ENCODE measurements around the gene BPIFA1. TPM values are rescaled to one million over a fixed set of nuclear protein-coding genes. Genes with fewer than 3 reads are reported as not detected.

The BPIFA1 gene
- total and polyA plus RNA-seq, 4 donors = not detected

DNA sequence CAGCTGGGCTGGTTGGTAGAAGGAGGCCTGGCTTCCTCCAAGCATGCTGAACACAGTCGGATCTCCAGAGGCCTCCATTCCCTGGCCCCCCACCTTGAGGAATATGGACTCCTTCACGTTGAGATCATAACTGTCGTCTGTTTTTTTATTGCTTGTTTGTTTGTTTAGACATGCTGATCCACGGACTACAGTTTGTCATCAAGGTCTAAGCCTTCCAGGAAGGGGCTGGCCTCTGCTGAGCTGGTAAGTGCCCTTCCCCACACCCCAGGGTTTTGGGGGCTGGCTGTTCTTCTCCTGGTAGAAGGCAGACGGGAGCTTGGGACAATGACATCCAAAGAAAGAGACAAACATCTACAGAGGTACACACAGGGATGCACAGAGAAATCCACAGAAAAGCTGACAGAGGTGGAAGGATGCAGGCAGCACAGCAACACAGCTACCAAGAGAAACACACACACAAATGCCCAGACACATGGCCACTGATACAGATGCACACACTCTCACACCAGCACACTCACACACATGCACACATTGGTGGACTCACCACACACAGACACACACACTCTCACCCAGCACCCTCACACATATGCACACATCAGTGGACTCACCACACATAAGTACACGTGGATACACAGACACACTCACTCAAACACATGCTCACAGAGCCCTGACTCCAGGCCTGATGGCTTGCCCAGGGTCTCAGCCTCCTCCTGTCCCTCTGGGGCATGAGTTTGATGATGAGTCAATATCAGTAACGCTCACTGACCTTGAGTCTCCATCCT, 6.7 kb downstream of the BPIFA1 start:
- Histone ChIP-seq H3K9ac (ENCODE audit: low read depth in 1 of 2, low read length in 2 of 2) (no peak overlapping the region), H3K9me3 (ENCODE audit: control insufficient read depth in 4 of 4, low read length in 3 of 4) (no peaks in the 10 kb centered on the region), H3K27me3 (ENCODE audit: control insufficient read depth in 4 of 4, insufficient read depth in 4 of 4, low read length in 3 of 4) (peaks cover 0 to 3% (median 0%) of the 10 kb centered on the region in 4 donors), H3K4me3 (ENCODE audit: low read depth in 1 of 3, low read length in 3 of 3) (no peak overlapping the region), H3K36me3 (ENCODE audit: control insufficient read depth in 4 of 4, insufficient read depth in 3 of 4, low read depth in 1 of 4, low read length in 3 of 4) (no peaks in the 10 kb centered on the region), H3K4me1 (ENCODE audit: control insufficient read depth in 4 of 4, insufficient read depth in 4 of 4, low read length in 3 of 4) (no peaks in the 10 kb centered on the region), H3K27ac (ENCODE audit: low read depth in 1 of 2, low read length in 2 of 2) (no peak overlapping the region)
- WGBS = 59% methylated on average over 7 of the region's 7 CpGs
- DNase-seq (ENCODE audit: low spot score) = no peak
- no peak for TF ChIP-seq SP1 (IDR thresholded peaks at IDR 0.05)
- no peak for TF ChIP-seq TAF1 (conservative IDR thresholded peaks at IDR 0.05)
- TF ChIP-seq, protein P1, sequence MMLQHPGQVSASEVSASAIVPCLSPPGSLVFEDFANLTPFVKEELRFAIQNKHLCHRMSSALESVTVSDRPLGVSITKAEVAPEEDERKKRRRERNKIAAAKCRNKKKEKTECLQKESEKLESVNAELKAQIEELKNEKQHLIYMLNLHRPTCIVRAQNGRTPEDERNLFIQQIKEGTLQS (IDR thresholded peaks at IDR 0.05) = no peak
- TF ChIP-seq FOXA2 (IDR thresholded peaks at IDR 0.05) = no peak
- no peak for TF ChIP-seq JUND (IDR thresholded peaks at IDR 0.05)
- TF ChIP-seq EGR1 (IDR thresholded peaks at IDR 0.05; ENCODE audit: low read depth in 2 of 2) = no peak
- no peak for TF ChIP-seq FOXA1 (IDR thresholded peaks at IDR 0.05)
- no peak for TF ChIP-seq RXRA (IDR thresholded peaks at IDR 0.05)
- no peak for TF ChIP-seq RAD21 (IDR thresholded peaks at IDR 0.05)
- TF ChIP-seq GABPA (IDR thresholded peaks at IDR 0.05 in 1 of 2, conservative IDR thresholded peaks at IDR 0.05 in 1 of 2) = no peak
- TF ChIP-seq, protein P2, sequence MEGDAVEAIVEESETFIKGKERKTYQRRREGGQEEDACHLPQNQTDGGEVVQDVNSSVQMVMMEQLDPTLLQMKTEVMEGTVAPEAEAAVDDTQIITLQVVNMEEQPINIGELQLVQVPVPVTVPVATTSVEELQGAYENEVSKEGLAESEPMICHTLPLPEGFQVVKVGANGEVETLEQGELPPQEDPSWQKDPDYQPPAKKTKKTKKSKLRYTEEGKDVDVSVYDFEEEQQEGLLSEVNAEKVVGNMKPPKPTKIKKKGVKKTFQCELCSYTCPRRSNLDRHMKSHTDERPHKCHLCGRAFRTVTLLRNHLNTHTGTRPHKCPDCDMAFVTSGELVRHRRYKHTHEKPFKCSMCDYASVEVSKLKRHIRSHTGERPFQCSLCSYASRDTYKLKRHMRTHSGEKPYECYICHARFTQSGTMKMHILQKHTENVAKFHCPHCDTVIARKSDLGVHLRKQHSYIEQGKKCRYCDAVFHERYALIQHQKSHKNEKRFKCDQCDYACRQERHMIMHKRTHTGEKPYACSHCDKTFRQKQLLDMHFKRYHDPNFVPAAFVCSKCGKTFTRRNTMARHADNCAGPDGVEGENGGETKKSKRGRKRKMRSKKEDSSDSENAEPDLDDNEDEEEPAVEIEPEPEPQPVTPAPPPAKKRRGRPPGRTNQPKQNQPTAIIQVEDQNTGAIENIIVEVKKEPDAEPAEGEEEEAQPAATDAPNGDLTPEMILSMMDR (IDR thresholded peaks at IDR 0.05; ENCODE audit: low read depth, low read length, missing input control) = no peak
- TF ChIP-seq, protein P3, sequence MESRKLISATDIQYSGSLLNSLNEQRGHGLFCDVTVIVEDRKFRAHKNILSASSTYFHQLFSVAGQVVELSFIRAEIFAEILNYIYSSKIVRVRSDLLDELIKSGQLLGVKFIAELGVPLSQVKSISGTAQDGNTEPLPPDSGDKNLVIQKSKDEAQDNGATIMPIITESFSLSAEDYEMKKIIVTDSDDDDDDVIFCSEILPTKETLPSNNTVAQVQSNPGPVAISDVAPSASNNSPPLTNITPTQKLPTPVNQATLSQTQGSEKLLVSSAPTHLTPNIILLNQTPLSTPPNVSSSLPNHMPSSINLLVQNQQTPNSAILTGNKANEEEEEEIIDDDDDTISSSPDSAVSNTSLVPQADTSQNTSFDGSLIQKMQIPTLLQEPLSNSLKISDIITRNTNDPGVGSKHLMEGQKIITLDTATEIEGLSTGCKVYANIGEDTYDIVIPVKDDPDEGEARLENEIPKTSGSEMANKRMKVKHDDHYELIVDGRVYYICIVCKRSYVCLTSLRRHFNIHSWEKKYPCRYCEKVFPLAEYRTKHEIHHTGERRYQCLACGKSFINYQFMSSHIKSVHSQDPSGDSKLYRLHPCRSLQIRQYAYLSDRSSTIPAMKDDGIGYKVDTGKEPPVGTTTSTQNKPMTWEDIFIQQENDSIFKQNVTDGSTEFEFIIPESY (IDR thresholded peaks at IDR 0.05) = no peak
- TF ChIP-seq MAX (IDR thresholded peaks at IDR 0.05) = no peak
- no peak for TF ChIP-seq YY1 (IDR thresholded peaks at IDR 0.05)

DNA sequence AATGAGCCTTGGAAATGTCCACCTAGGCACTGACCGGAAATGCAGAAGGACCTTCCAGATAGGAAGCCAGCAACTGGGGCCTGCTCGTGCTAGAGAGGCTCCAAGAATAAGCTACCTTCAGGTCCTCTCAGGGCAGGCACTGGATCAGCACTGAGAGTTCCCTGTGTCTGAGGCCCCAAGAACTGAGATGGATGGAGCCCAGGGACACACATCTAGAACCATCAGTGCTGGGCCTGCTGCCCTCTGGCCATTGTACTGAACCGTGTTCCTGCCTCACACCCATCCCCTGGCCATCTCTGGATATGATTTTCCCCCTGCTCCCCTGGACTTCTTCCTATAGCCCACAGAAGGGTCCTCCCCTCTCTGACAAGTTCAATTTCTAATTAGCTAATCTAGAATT, 10.3 kb downstream of the BPIFA1 start:
- Histone ChIP-seq H3K9me3 (ENCODE audit: control insufficient read depth in 4 of 4, low read length in 3 of 4) (no peaks in the 10 kb centered on the region), H3K27me3 (ENCODE audit: control insufficient read depth in 4 of 4, insufficient read depth in 4 of 4, low read length in 3 of 4) (no peaks in the 10 kb centered on the region), H3K36me3 (ENCODE audit: control insufficient read depth in 4 of 4, insufficient read depth in 3 of 4, low read depth in 1 of 4, low read length in 3 of 4) (no peaks in the 10 kb centered on the region), H3K27ac (ENCODE audit: low read depth in 1 of 2, low read length in 2 of 2) (no peak overlapping the region), H3K9ac (ENCODE audit: low read depth in 1 of 2, low read length in 2 of 2) (no peak overlapping the region), H3K4me1 (ENCODE audit: control insufficient read depth in 4 of 4, insufficient read depth in 4 of 4, low read length in 3 of 4) (no peaks in the 10 kb centered on the region), H3K4me3 (ENCODE audit: low read depth in 1 of 3, low read length in 3 of 3) (no peak overlapping the region)
- DNase-seq (ENCODE audit: low spot score) = no peak
- WGBS = 80% methylated on average over 3 of the region's 3 CpGs
- TF ChIP-seq, protein P1 (IDR thresholded peaks at IDR 0.05) = no peak
- no peak for TF ChIP-seq EGR1 (IDR thresholded peaks at IDR 0.05; ENCODE audit: low read depth in 2 of 2)
- TF ChIP-seq MAX (IDR thresholded peaks at IDR 0.05) = no peak
- no peak for TF ChIP-seq NR2F2 (IDR thresholded peaks at IDR 0.05)
- no peak for TF ChIP-seq JUND (IDR thresholded peaks at IDR 0.05)
- no peak for TF ChIP-seq GABPA (IDR thresholded peaks at IDR 0.05 in 1 of 2, conservative IDR thresholded peaks at IDR 0.05 in 1 of 2)
- no peak for TF ChIP-seq RAD21 (IDR thresholded peaks at IDR 0.05)
- TF ChIP-seq TAF1 (conservative IDR thresholded peaks at IDR 0.05) = no peak
- no peak for TF ChIP-seq RXRA (IDR thresholded peaks at IDR 0.05)
- no peak for TF ChIP-seq FOXA1 (IDR thresholded peaks at IDR 0.05)
